H9 (cell line): ENCODE measurements around the gene ST6GALNAC3. TPM values are rescaled to one million over a fixed set of nuclear protein-coding genes. Genes with fewer than 3 reads are reported as not detected.

Experiments
- DNase-seq: peaks from one replicate; pipeline ENCODE4 v3.0.0-alpha.2; 2017
- H2AFZ ChIP-seq: one replicate; pipeline ENCODE4 v1.6.1; 2013; ENCODE audit warnings: mild to moderate bottlenecking, low read length, control low read depth, moderate library complexity
- H2AK5ac ChIP-seq: 2 replicates; pipeline ENCODE4 v1.6.1; 2013; ENCODE audit warnings: low read length, control low read depth, mixed read lengths; ENCODE audit not compliant: insufficient read length
- H2BK120ac ChIP-seq: one replicate; pipeline ENCODE4 v1.6.1; 2013; ENCODE audit warnings: low read depth, mild to moderate bottlenecking, low read length, control low read depth, inconsistent platforms; ENCODE audit not compliant: poor library complexity, severe bottlenecking
- H2BK12ac ChIP-seq: 2 replicates; pipeline ENCODE4 v1.6.1; 2013; ENCODE audit warnings: low read length, control low read depth, mixed read lengths, low read depth; ENCODE audit not compliant: insufficient read length
- H2BK15ac ChIP-seq: 2 replicates; pipeline ENCODE4 v1.6.1; 2013; ENCODE audit warnings: low read depth, low read length, control low read depth
- H2BK20ac ChIP-seq: one replicate; pipeline ENCODE4 v1.6.1; 2013; ENCODE audit warnings: low read depth, mild to moderate bottlenecking, low read length, control low read depth, inconsistent platforms; ENCODE audit not compliant: poor library complexity, severe bottlenecking
- H2BK5ac ChIP-seq: 2 replicates; pipeline ENCODE4 v1.6.1; 2013; ENCODE audit warnings: low read length, control low read depth, mixed read lengths; ENCODE audit not compliant: insufficient read length
- H3K14ac ChIP-seq: 2 replicates; pipeline ENCODE4 v1.6.1; 2013; ENCODE audit warnings: low read length, control low read depth; ENCODE audit not compliant: insufficient read depth
- H3K18ac ChIP-seq: 2 replicates; pipeline ENCODE4 v1.6.1; 2013; ENCODE audit warnings: low read depth, mild to moderate bottlenecking, mixed read lengths, low read length, control low read depth; ENCODE audit not compliant: insufficient read length
- H3K23ac ChIP-seq: 2 replicates; pipeline ENCODE4 v1.6.1; 2013; ENCODE audit warnings: low read length, control low read depth, mixed read lengths, low read depth; ENCODE audit not compliant: insufficient read length
- H3K23me2 ChIP-seq: 2 replicates; pipeline ENCODE4 v1.6.1; 2013; ENCODE audit warnings: low read depth, mild to moderate bottlenecking, mixed read lengths, low read length, control low read depth; ENCODE audit not compliant: insufficient read length, poor library complexity, severe bottlenecking
- H3K27ac ChIP-seq: 2 replicates; pipeline ENCODE4 v1.5.1; 2013; ENCODE audit warnings: low read length, control low read depth, mixed read lengths, low read depth; ENCODE audit not compliant: insufficient read length
- H3K27me3 ChIP-seq: 2 replicates; pipeline ENCODE4 v1.6.1; 2013; ENCODE audit warnings: low read length, control low read depth, inconsistent platforms; ENCODE audit not compliant: insufficient read depth
- H3K4ac ChIP-seq: 2 replicates; pipeline ENCODE4 v1.6.1; 2013; ENCODE audit warnings: low read depth, mild to moderate bottlenecking, control low read depth, inconsistent platforms, low read length, moderate library complexity
- H3K4me1 ChIP-seq: 2 replicates; pipeline ENCODE4 v1.6.1; 2013; ENCODE audit warnings: low read length, control low read depth, inconsistent platforms; ENCODE audit not compliant: insufficient read depth
- H3K4me2 ChIP-seq: 2 replicates; pipeline ENCODE4 v1.6.1; 2013; ENCODE audit warnings: low read length, control low read depth, mixed read lengths; ENCODE audit not compliant: insufficient read length, insufficient read depth
- H3K56ac ChIP-seq: 2 replicates; pipeline ENCODE4 v1.6.1; 2013; ENCODE audit warnings: low read depth, mild to moderate bottlenecking, mixed read lengths, low read length, control low read depth; ENCODE audit not compliant: insufficient read length
- H3K79me1 ChIP-seq: 2 replicates; pipeline ENCODE4 v1.6.1; 2013; ENCODE audit warnings: low read depth, mild to moderate bottlenecking, moderate library complexity, low read length, control low read depth, inconsistent platforms; ENCODE audit not compliant: insufficient read depth, poor library complexity, severe bottlenecking
- H3K79me2 ChIP-seq: 2 replicates; pipeline ENCODE4 v1.6.1; 2013; ENCODE audit warnings: low read length, control low read depth, inconsistent platforms; ENCODE audit not compliant: insufficient read depth
- H3K9ac ChIP-seq: 2 replicates; pipeline ENCODE4 v1.6.1; 2013; ENCODE audit warnings: low read length, control low read depth, mixed read lengths; ENCODE audit not compliant: insufficient read length; ENCODE audit errors: extremely low read depth
- H3K9me3 ChIP-seq: one replicate; pipeline ENCODE4 v1.6.1; 2013; ENCODE audit warnings: low read depth, low read length, inconsistent platforms; ENCODE audit not compliant: control insufficient read depth
- H3T11ph ChIP-seq: one replicate; pipeline ENCODE4 v1.6.1; 2013; ENCODE audit warnings: mild to moderate bottlenecking, low read length, control low read depth, inconsistent platforms
- H4K20me1 ChIP-seq: one replicate; pipeline ENCODE4 v1.6.1; 2013; ENCODE audit not compliant: control insufficient read depth, insufficient read length, insufficient read depth
- H4K5ac ChIP-seq: 2 replicates; pipeline ENCODE4 v1.6.1; 2013; ENCODE audit warnings: low read depth, mild to moderate bottlenecking, mixed read lengths, low read length, control low read depth; ENCODE audit not compliant: insufficient read length
- H4K8ac ChIP-seq: replicated peaks from 2 replicates; pipeline ENCODE4 v1.6.1; 2013; ENCODE audit warnings: low read length, control low read depth, mixed read lengths, low read depth; ENCODE audit not compliant: insufficient read length
- H4K91ac ChIP-seq: 2 replicates; pipeline ENCODE4 v1.6.1; 2013; ENCODE audit warnings: low read depth, mild to moderate bottlenecking, moderate library complexity, mixed read lengths, low read length, control low read depth; ENCODE audit not compliant: insufficient read length
- H3K27ac Mint-ChIP-seq, 3 experiments: 2 replicates in 2 of 3; 3 replicates in 1 of 3; pipeline ENCODE4 v1.8.0; 2020 to 2021; ENCODE audit warnings: mixed read lengths in 3 of 3, mild to moderate bottlenecking in 1 of 3, moderate library complexity in 1 of 3
- H3K27me3 Mint-ChIP-seq: 2 replicates; pipeline ENCODE4 v1.8.0; 2021; ENCODE audit warnings: low read depth, mild to moderate bottlenecking, moderate library complexity, mixed read lengths
- H3K36me3 Mint-ChIP-seq, 3 experiments: 2 replicates in 2 of 3; 3 replicates in 1 of 3; pipeline ENCODE4 v1.8.0; 2020 to 2021; ENCODE audit warnings: low read depth in 3 of 3, mixed read lengths in 3 of 3; ENCODE audit not compliant: insufficient read depth in 1 of 3
- H3K4me1 Mint-ChIP-seq, 2 experiments: 2 replicates each; pipeline ENCODE4 v1.8.0; 2020; ENCODE audit warnings: mixed read lengths in 2 of 2
- H3K4me3 Mint-ChIP-seq, 2 experiments: 2 replicates in 1 of 2; 3 replicates in 1 of 2; pipeline ENCODE4 v1.8.0; 2020 to 2021; ENCODE audit warnings: mild to moderate bottlenecking in 2 of 2, mixed read lengths in 2 of 2, moderate library complexity in 1 of 2
- H3K9me3 Mint-ChIP-seq, 2 experiments: 2 replicates in 1 of 2; 3 replicates in 1 of 2; pipeline ENCODE4 v1.8.0; 2020; ENCODE audit warnings: mild to moderate bottlenecking in 2 of 2, mixed read lengths in 2 of 2, moderate library complexity in 1 of 2
- total RNA-seq: library from RNA; stranded (reverse); gene quantifications from 2 replicates; pipeline ENCODE4 v1.2.1, GENCODE V29; 2021
- TF ChIP-seq, protein P1 (sequence below): fragments of 200-600 bp; sonication (generic); conservative IDR thresholded peaks from 3 replicates; pipeline ENCODE4 v1.8.0; 2021; ENCODE audit warnings: antibody characterized with exemption, mild to moderate bottlenecking

The ST6GALNAC3 gene
- total RNA-seq, 1 experiment from 2014 or later = 11.2 TPM

DNA sequence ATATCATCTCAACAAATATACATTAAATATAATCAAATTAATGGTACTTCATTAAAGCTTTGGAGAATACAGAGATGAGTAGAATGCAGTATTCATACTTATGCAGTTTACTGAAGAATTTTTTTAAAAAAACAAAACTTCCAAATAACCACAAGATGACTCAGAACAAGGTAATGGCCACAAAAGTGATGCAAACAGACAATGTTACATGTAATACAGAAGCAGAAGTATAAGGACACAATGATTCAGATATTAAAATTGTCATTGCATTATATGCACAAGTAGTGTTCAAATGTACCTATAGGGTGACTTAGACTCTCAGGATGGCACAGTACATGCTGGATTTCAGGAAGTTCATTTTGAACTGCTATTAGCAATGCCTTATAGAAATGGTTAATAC, 565.5 kb downstream of the ST6GALNAC3 start:
- Histone ChIP-seq H3K9me3 (no peaks in the 10 kb centered on the region), H3K4me2 (no peak overlapping the region), H4K5ac (no peak overlapping the region), H3K4me1 (no peaks in the 10 kb centered on the region), H3K23ac (no peak overlapping the region), H3K79me2 (no peaks in the 10 kb centered on the region), H3K18ac (no peak overlapping the region), H2BK12ac (no peak overlapping the region), H4K91ac (no peak overlapping the region), H4K8ac (no peak overlapping the region), H3T11ph (no peak overlapping the region), H2BK20ac (no peak overlapping the region), H3K79me1 (no peaks in the 10 kb centered on the region), H2BK15ac (no peak overlapping the region), H3K27me3 (no peaks in the 10 kb centered on the region), H3K23me2 (no peaks in the 10 kb centered on the region), H3K4ac (no peak overlapping the region), H2AFZ (no peak overlapping the region), H3K9ac (no peak overlapping the region), H4K20me1 (no peaks in the 10 kb centered on the region), H2BK5ac (no peak overlapping the region), H3K27ac (no peak overlapping the region), H3K14ac (no peak overlapping the region), H2BK120ac (no peak overlapping the region), H3K56ac (no peak overlapping the region), H2AK5ac (no peak overlapping the region)
- Mint-ChIP-seq H3K9me3 (peaks cover 0 to 3% of the 10 kb centered on the region in 2 experiments; a peak in 1 of 5 replicates), H3K27me3 (no peaks in the 10 kb centered on the region), H3K4me3 (no peak overlapping the region), H3K36me3 (no peaks in the 10 kb centered on the region; a peak in 1 of 7 replicates), H3K27ac (no peak overlapping the region), H3K4me1 (no peaks in the 10 kb centered on the region)
- TF ChIP-seq, protein P1, sequence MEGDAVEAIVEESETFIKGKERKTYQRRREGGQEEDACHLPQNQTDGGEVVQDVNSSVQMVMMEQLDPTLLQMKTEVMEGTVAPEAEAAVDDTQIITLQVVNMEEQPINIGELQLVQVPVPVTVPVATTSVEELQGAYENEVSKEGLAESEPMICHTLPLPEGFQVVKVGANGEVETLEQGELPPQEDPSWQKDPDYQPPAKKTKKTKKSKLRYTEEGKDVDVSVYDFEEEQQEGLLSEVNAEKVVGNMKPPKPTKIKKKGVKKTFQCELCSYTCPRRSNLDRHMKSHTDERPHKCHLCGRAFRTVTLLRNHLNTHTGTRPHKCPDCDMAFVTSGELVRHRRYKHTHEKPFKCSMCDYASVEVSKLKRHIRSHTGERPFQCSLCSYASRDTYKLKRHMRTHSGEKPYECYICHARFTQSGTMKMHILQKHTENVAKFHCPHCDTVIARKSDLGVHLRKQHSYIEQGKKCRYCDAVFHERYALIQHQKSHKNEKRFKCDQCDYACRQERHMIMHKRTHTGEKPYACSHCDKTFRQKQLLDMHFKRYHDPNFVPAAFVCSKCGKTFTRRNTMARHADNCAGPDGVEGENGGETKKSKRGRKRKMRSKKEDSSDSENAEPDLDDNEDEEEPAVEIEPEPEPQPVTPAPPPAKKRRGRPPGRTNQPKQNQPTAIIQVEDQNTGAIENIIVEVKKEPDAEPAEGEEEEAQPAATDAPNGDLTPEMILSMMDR = no peak
- DNase-seq = no peak
